Sciatic nerve (tissue), 2 donors: ENCODE measurements around the gene PRKAG2. TPM values are rescaled to one million over a fixed set of nuclear protein-coding genes. Genes with fewer than 3 reads are reported as not detected.
A peak's percentile ranks its signal among the peaks of the same experiment; 100 is the strongest.

ENCODE experiments used
- ATAC-seq: fragments of 200-7000 bp; cut with Tn5 transposase; one replicate; pipeline ENCODE4 v1.9.1; 2020; ENCODE audit warnings: mild to moderate bottlenecking, moderate library complexity
- DNase-seq: peaks from one replicate; pipeline ENCODE4 v3.0.0-alpha.2; 2020; ENCODE audit warnings: low spot score
- intact Hi-C: fragments of 100-400 bp; cut with DNase I; formaldehyde crosslinking; loops from one replicate; pipeline ENCODE4 v1.14.2; 2022
- total RNA-seq: library from RNA; stranded (reverse); fragmentation: NEBNext Ultra II Directional; extraction: Animal tissue kit (Norgen Biotek cat#: 25700); gene quantifications from one replicate; pipeline ENCODE4 v1.2.1, GENCODE V29; 2021
- donor health status: DM: no; HTN: no; CAD: no.
- donor health status: DM: no; HTN: no; CAD: no.

PRKAG2 gene
- total RNA-seq, 1 donor from 2014 or later = 31.5 TPM

- no peak for ATAC-seq
- DNase-seq = no peak
- intact Hi-C loops = no loop called here
These were observed 144.6 kb downstream of the PRKAG2 start for GRCh38 chr7:151732292-151732691.

GRCh38 chr7:151731022-151731441 lies 145.9 kb downstream of the PRKAG2 start:
- intact Hi-C loops = no loop called here
- no peak for ATAC-seq
- no peak for DNase-seq

- no peak for ATAC-seq
- no peak for DNase-seq
These were observed 146.3 kb downstream of the PRKAG2 start for GRCh38 chr7:151730591-151730990.

GRCh38 chr7:151729521-151729921 lies 147.4 kb downstream of the PRKAG2 start:
- ATAC-seq (no peak), DNase-seq (no peak)
- intact Hi-C loops = no loop called here

More at GRCh38 chr7:151730591-151730990, 146.3 kb downstream of the PRKAG2 start:
- intact Hi-C loops = no loop called here

- DNase-seq (no peak), ATAC-seq (no peak)
- intact Hi-C loops = no loop called here
These were observed 148.2 kb downstream of the PRKAG2 start for GRCh38 chr7:151728746-151729145.

- DNase-seq (no peak), ATAC-seq (peak; percentile 3)
- intact Hi-C loops = no loop called here
These were observed 148.6 kb downstream of the PRKAG2 start for GRCh38 chr7:151728286-151728660.

- peak; percentile 87 for DNase-seq
- intact Hi-C loops = no loop called here
- ATAC-seq = peak; percentile 94
These were observed 149.2 kb downstream of the PRKAG2 start for GRCh38 chr7:151727579-151728285.

GRCh38 chr7:151726652-151727578 lies 150.0 kb downstream of the PRKAG2 start:
- DNase-seq (no peak), ATAC-seq (peak; percentile 9)
- intact Hi-C loops = no loop called here

- no peak for DNase-seq
- intact Hi-C loops = no loop called here
- ATAC-seq = no peak
These were observed 150.9 kb downstream of the PRKAG2 start for GRCh38 chr7:151725844-151726651.

- no peak for DNase-seq
- no peak for ATAC-seq
- intact Hi-C loops = no loop called here
These were observed 151.9 kb downstream of the PRKAG2 start for GRCh38 chr7:151724920-151725584.

GRCh38 chr7:151724250-151724915 lies 152.5 kb downstream of the PRKAG2 start:
- intact Hi-C loops = no loop called here
- ATAC-seq (no peak), DNase-seq (no peak)

GRCh38 chr7:151723321-151723720 lies 153.6 kb downstream of the PRKAG2 start:
- intact Hi-C loops = no loop called here

GRCh38 chr7:151722533-151722932 lies 154.4 kb downstream of the PRKAG2 start:
- DNase-seq (no peak), ATAC-seq (no peak)
- intact Hi-C loops = no loop called here

More at GRCh38 chr7:151723321-151723720, 153.6 kb downstream of the PRKAG2 start:
- ATAC-seq (no peak), DNase-seq (no peak)

- intact Hi-C loops = no loop called here
- no peak for DNase-seq
- no peak for ATAC-seq
These were observed 155.2 kb downstream of the PRKAG2 start for GRCh38 chr7:151721694-151722093.

- DNase-seq = no peak
- intact Hi-C loops = no loop called here
- ATAC-seq = no peak
These were observed 155.7 kb downstream of the PRKAG2 start for GRCh38 chr7:151721236-151721635.

- intact Hi-C loops = no loop called here
- DNase-seq (no peak), ATAC-seq (no peak)
These were observed 156.6 kb downstream of the PRKAG2 start for GRCh38 chr7:151720280-151720679.

- DNase-seq = no peak
- no peak for ATAC-seq
- intact Hi-C loops = no loop called here
These were observed 157.0 kb downstream of the PRKAG2 start for GRCh38 chr7:151719897-151720242.
